NCI-H524 (cell line): ENCODE results near the gene OR2F2.

ENCODE experiments used
- DNase-seq, 2 experiments: peaks; one replicate each; lab custom pipeline; 2025; lab: John Stamatoyannopoulos, UW

OR2F2 gene

GRCh38 chr7:143979359-143979758, 44.3 kb downstream of the OR2F2 start:
- no peak for DNase-seq

- no peak for DNase-seq
These were observed 45.0 kb downstream of the OR2F2 start for GRCh38 chr7:143979998-143980397.

DNA sequence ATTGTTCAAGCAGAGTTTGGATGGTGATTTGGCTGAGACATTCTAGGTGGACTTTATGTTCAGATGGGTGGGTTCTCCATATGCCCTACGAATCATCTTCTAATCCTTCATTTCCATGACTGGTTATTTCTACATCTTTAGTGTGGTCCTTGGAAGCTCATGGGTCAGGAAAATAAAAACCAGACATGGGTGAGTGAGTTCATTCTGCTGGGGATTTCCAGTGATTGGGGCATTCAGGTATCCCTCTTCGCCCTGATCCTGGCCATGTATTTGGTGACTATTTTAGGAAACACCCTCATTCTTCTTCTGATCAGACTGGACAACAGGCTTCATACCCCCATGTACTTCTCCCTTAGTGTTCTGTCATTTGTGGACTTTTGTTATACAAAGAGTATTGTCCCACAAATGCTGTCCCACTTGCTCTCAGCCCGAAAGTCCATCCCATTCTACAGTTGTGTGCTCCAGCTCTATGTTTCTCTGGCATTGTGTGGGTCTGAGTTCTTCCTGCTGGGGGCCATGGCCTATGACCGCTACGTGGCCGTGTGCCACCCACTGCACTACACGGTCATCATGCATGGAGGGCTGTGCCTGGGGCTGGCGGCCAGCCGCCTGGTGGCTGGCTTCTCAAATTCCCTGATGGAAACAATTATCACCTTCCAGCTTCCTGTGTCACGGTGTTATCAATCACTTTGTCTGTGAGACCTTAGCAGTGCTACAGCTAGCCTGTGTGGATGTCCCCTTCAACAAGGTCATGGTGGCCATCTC, 45.9 kb downstream of the OR2F2 start:
- no peak for DNase-seq

DNA sequence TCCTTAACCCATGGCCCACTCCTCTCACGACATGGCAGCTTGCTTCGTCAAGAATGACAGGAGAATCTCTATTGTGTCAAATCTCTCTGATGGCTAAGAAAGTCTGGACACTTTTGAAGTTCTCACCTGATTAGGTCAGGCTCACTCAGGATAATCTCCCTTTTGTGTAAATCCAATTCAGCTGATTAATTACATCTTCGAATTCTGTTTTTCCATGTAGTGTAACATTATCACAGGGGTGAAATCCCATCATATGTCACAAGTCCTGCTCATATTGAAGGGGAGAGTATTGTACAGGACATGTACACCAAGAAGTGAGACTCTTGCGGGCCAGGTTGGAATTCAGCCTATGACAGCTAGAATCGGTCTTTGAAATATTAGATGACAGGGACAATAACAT, 48.9 kb downstream of the OR2F2 start:
- no peak for DNase-seq
